GM12878 (cell line): ENCODE results near the gene ARHGAP40. TPM values are rescaled to one million over a fixed set of nuclear protein-coding genes. Genes with fewer than 3 reads are reported as not detected.

ENCODE experiments used
- ATAC-seq: fragments of 200-7000 bp; cut with Tn5 transposase; 3 replicates; pipeline ENCODE4 v1.9.1; 2020; ENCODE audit warnings: mild to moderate bottlenecking, moderate library complexity
- BruUV-seq: library from RNA; stranded (reverse); fragments of 400-500 nt; replicated peaks from 2 replicates; lab custom pipeline; 2021; lab: Mats Ljungman, UMichigan
- CTCF ChIA-PET: fragments of 300-600 bp; sonication (Branson Sonifier 250); formaldehyde crosslinking; extraction: SDS; loops from one replicate; lab custom pipeline; 2021; ENCODE audit warnings: inconsistent platforms; lab: Yijun Ruan, JAX
- POLR2A ChIA-PET: fragments of 350-600 bp; formaldehyde crosslinking; extraction: SDS; loops from one replicate; lab custom pipeline; 2021; ENCODE audit warnings: inconsistent platforms; lab: Charles Lee
- RAD21 ChIA-PET: fragments of 300-600 bp; sonication (Branson Sonifier 250); formaldehyde crosslinking; loops from one replicate; lab custom pipeline; 2023; ENCODE audit warnings: antibody characterized with exemption; ENCODE audit not compliant: unreplicated experiment; lab: Charles Lee
- SMC1A ChIA-PET: fragments of 300-600 bp; sonication (Branson Sonifier 250); formaldehyde crosslinking; loops from one replicate; lab custom pipeline; 2023; ENCODE audit not compliant: unreplicated experiment, uncharacterized antibody; lab: Charles Lee
- DNase-seq: peaks from one replicate; pipeline ENCODE4 v3.0.0-alpha.2; 2011; ENCODE audit warnings: low read depth, low spot score
- FAIRE-seq: peaks from 3 replicates; lab custom pipeline; 2011; peaks lifted over from hg19 to GRCh38; lab: Jason Lieb, UNC
- H2AFZ ChIP-seq: 2 replicates; pipeline ENCODE4 v1.6.0; 2011; ENCODE audit warnings: low read depth, low read length, control low read depth; ENCODE audit not compliant: control insufficient read depth
- H3K27ac ChIP-seq: 2 replicates; pipeline ENCODE4 v1.5.1; 2011; ENCODE audit warnings: control low read depth; ENCODE audit not compliant: control insufficient read depth, insufficient read depth
- H3K27me3 ChIP-seq, 2 experiments: replicated peaks in 1 of 2; 2 replicates each; pipeline versions ENCODE4 v1.6.0 to v1.6.1; 2011; ENCODE audit warnings: low read length in 1 of 2; ENCODE audit not compliant: control insufficient read depth in 2 of 2, insufficient read depth in 2 of 2
- H3K36me3 ChIP-seq, 2 experiments: 2 replicates each; pipeline ENCODE4 v1.5.1; 2011; ENCODE audit warnings: low read length in 1 of 2; ENCODE audit not compliant: control insufficient read depth in 2 of 2, insufficient read depth in 2 of 2
- H3K4me1 ChIP-seq: 2 replicates; pipeline ENCODE4 v1.6.1; 2011; ENCODE audit warnings: mild to moderate bottlenecking, low read length, moderate library complexity, mixed read lengths; ENCODE audit not compliant: control insufficient read depth, insufficient read depth
- H3K4me2 ChIP-seq: 2 replicates; pipeline ENCODE4 v1.6.0; 2011; ENCODE audit warnings: control low read depth; ENCODE audit not compliant: control insufficient read depth, insufficient read depth
- H3K4me3 ChIP-seq: fragments of 200-600 bp; sonication (generic); 2 replicates; pipeline ENCODE4 v1.5.1; 2016
- H3K79me2 ChIP-seq: 2 replicates; pipeline ENCODE4 v1.6.0; 2011; ENCODE audit warnings: low read length; ENCODE audit not compliant: control insufficient read depth, insufficient read depth
- H3K9ac ChIP-seq: 2 replicates; pipeline ENCODE4 v1.8.0; 2011; ENCODE audit warnings: low read length, control low read depth, mixed read lengths; ENCODE audit not compliant: control insufficient read depth, insufficient read depth
- H3K9me3 ChIP-seq: replicated peaks from 3 replicates; pipeline ENCODE4 v1.5.1; 2011; ENCODE audit warnings: mild to moderate bottlenecking, low read length; ENCODE audit not compliant: control insufficient read depth, insufficient read depth
- H4K20me1 ChIP-seq: 2 replicates; pipeline ENCODE4 v1.6.0; 2011; ENCODE audit not compliant: control insufficient read depth, insufficient read depth
- CBX3 ChIP-seq: fragments of 200-600 bp; sonication (generic); IDR thresholded peaks from 2 replicates; pipeline ENCODE4 v1.6.1; 2016; ENCODE audit warnings: low read depth, borderline replicate concordance
- E2F4 ChIP-seq: IDR thresholded peaks from 2 replicates; pipeline ENCODE4 v1.6.1; 2012; ENCODE audit warnings: low read depth, low read length, improper control_type of control experiment
- FOS ChIP-seq: IDR thresholded peaks from 3 replicates; pipeline ENCODE4 v1.6.1; 2011; ENCODE audit warnings: borderline replicate concordance; ENCODE audit not compliant: insufficient read length; ENCODE audit errors: extremely low read depth
- MTA2 ChIP-seq: fragments of 450-650 bp; IDR thresholded peaks from 2 replicates; pipeline ENCODE4 v1.6.1; 2016; ENCODE audit warnings: low read depth, mild to moderate bottlenecking, moderate library complexity
- PAX5 ChIP-seq: IDR thresholded peaks from 2 replicates; pipeline ENCODE4 v1.6.1; 2011; ENCODE audit warnings: low read depth, low read length, borderline replicate concordance
- RCOR1 ChIP-seq: conservative IDR thresholded peaks from 2 replicates; pipeline ENCODE4 v1.6.1; 2012; ENCODE audit warnings: low read depth, low read length, improper control_type of control experiment
- SMAD1 ChIP-seq: fragments of 450-650 bp; IDR thresholded peaks from 2 replicates; pipeline ENCODE4 v1.6.1; 2018; ENCODE audit warnings: mild to moderate bottlenecking, low read depth; ENCODE audit not compliant: partially characterized antibody
- SUPT20H ChIP-seq: IDR thresholded peaks from 2 replicates; pipeline ENCODE4 v1.6.1; 2011; ENCODE audit warnings: low read depth, mild to moderate bottlenecking, low read length, moderate library complexity, borderline replicate concordance; ENCODE audit not compliant: control insufficient read depth
- TARDBP ChIP-seq: IDR thresholded peaks from 2 replicates; pipeline ENCODE4 v1.6.1; 2016; ENCODE audit warnings: borderline replicate concordance
- YY1 ChIP-seq: IDR thresholded peaks from 2 replicates; pipeline ENCODE4 v1.6.1; 2011; ENCODE audit warnings: low read depth, mild to moderate bottlenecking, low read length
- ZNF207 ChIP-seq: fragments of 450-650 bp; IDR thresholded peaks from 2 replicates; pipeline ENCODE4 v1.6.1; 2014; ENCODE audit warnings: antibody characterized with exemption, mild to moderate bottlenecking, borderline replicate concordance
- ZNF274 ChIP-seq: IDR thresholded peaks from one replicate; pipeline ENCODE4 v1.8.0; 2011; ENCODE audit not compliant: insufficient read length, insufficient read depth
- WGBS: methylation state at CpG from one replicate; pipeline ENCODE4 v1.1.6; 2016; ENCODE audit warnings: low lambda C conversion rate; ENCODE audit not compliant: insufficient replicate concordance, insufficient coverage; ENCODE audit errors: missing lambda C conversion rate; 5-methylcytosine and 5-hydroxymethylcytosine counted together
- in situ Hi-C: fragments of 300-500 bp; cut with MboI; formaldehyde crosslinking; loops from 9 replicates; pipeline ENCODE4 v1.14.3; 2018; ENCODE audit warnings: mixed read lengths
- intact Hi-C: fragments of 100-400 bp; cut with micrococcal nuclease; formaldehyde crosslinking; loops from one replicate; pipeline ENCODE4 v1.14.2; 2022; ENCODE audit not compliant: unreplicated experiment
- polyA plus RNA-seq, 11 experiments: library from polyadenylated mRNA; depleted of rRNA in 4 of 11; unstranded in 6 of 11; stranded (reverse) in 5 of 11; fragments of >200 nt; fragmentation: Nextera tagmentation in 4 of 11; fragmentation: Illumina TruSeq in 1 of 11; extraction: Ambion mirVana in 4 of 11; extraction: Trizol in 1 of 11; gene quantifications; 1 replicate in 1 of 11; 2 replicates in 10 of 11; pipeline versions ENCODE4 v1.2.1 to v1.2.3, GENCODE V29; 2011 to 2016; ENCODE audit warnings: inconsistent platforms in 2 of 11, missing spikeins in 2 of 11, low read depth in 1 of 11
- total RNA-seq, 4 experiments: library from RNA; depleted of rRNA in 3 of 4; stranded (reverse); fragments of >200 nt in 3 of 4; fragmentation: Illumina TruSeq in 1 of 4; extraction: Trizol in 1 of 4; gene quantifications; 2 replicates each; pipeline versions ENCODE4 v1.2.1 to v1.2.3, GENCODE V29; 2013 to 2021
- TF ChIP-seq, protein P1 (sequence below): IDR thresholded peaks from 2 replicates; pipeline ENCODE4 v1.6.1; 2012; ENCODE audit warnings: low read depth, low read length, improper control_type of control experiment
- TF ChIP-seq, protein P2 (sequence below): fragments of 450-650 bp; IDR thresholded peaks from 2 replicates; pipeline ENCODE4 v1.6.1; 2014; ENCODE audit warnings: mild to moderate bottlenecking
- TF ChIP-seq, protein P3 (sequence below): IDR thresholded peaks from 2 replicates; pipeline ENCODE4 v1.6.1; 2011; ENCODE audit warnings: borderline replicate concordance, low read depth, mild to moderate bottlenecking, moderate library complexity, low read length; ENCODE audit not compliant: insufficient read depth, poor library complexity, severe bottlenecking

Gene ARHGAP40
- total and polyA plus RNA-seq, 10 of the 15 experiments (the other 5 are each of a cell fraction or from before 2014, with no cell fraction given), result 0.06 to 0.07 TPM; not detected in 8

DNA sequence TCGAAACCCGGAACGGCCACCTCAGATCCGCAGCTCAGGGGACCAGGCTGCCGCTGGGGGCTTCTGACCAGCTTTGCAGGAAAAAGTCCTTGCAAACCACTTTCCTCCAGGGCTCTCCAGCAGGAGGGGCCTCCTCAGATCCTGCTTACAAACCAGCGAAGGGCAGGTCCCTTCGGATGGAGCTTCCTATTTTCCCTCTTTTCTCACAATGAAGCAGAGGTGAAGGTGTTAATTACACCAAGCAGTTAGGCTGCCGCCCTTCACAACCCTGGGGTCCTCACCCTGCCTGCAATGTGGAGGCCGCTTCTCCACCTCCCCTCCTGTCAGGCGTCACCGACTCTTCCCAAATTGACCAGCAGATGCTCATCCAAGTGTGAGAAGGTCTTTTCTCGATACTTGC is 5.7 kb downstream of the ARHGAP40 start:
- ChIA-PET RAD21 (no interaction called here), POLR2A (no interaction called here), SMC1A (no interaction called here), CTCF (no interaction called here)
- no peak overlapping the region for H3K9ac ChIP-seq
- no TSS peak for BruUV-seq
- DNase-seq, result no peak
- no peaks in the 10 kb centered on the region for H4K20me1 ChIP-seq
- H3K4me3 ChIP-seq, result no peak overlapping the region
- H3K4me2 ChIP-seq, result no peak overlapping the region
- H3K27ac ChIP-seq, result no peak overlapping the region
- 63% methylated on average over 12 of the region's 12 CpGs for WGBS
- H3K27me3 ChIP-seq, result peaks cover 0 to 3% of the 10 kb centered on the region in 2 experiments; a peak in 2 of 4 replicates
- no peak for FAIRE-seq
- intact Hi-C loops, result no loop called here
- TF ChIP-seq SUPT20H (no peak), SMAD1 (no peak), RCOR1 (no peak), ZNF274 (no peak)
- in situ Hi-C loops, result no loop called here
- H3K79me2 ChIP-seq, result no peaks in the 10 kb centered on the region
- H3K9me3 ChIP-seq, result no peaks in the 10 kb centered on the region
- H2AFZ ChIP-seq, result no peak overlapping the region
- no peaks in the 10 kb centered on the region for H3K36me3 ChIP-seq
- no peak for ATAC-seq
- no peaks in the 10 kb centered on the region for H3K4me1 ChIP-seq

GRCh38 chr20:38608188-38608587 is 6.6 kb downstream of the ARHGAP40 start:
- H4K20me1 ChIP-seq, result no peaks in the 10 kb centered on the region
- RAD21 ChIA-PET, result no interaction called here
- H3K4me3 ChIP-seq, result no peak overlapping the region
- intact Hi-C loops (no loop called here), in situ Hi-C loops (no loop called here)
- ATAC-seq (no peak), FAIRE-seq (no peak), DNase-seq (no peak)
- SMC1A ChIA-PET, result no interaction called here
- CTCF ChIA-PET, result no interaction called here
- H3K4me1 ChIP-seq, result no peaks in the 10 kb centered on the region
- no peak overlapping the region for H2AFZ ChIP-seq
- H3K4me2 ChIP-seq, result no peak overlapping the region
- no peak overlapping the region for H3K9ac ChIP-seq
- H3K27ac ChIP-seq, result no peak overlapping the region
- H3K9me3 ChIP-seq, result no peaks in the 10 kb centered on the region
- POLR2A ChIA-PET, result no interaction called here
- no TSS peak for BruUV-seq
- no peaks in the 10 kb centered on the region for H3K36me3 ChIP-seq
- peaks cover 0 to 3% of the 10 kb centered on the region in 2 experiments; a peak in 1 of 4 replicates for H3K27me3 ChIP-seq
- H3K79me2 ChIP-seq, result no peaks in the 10 kb centered on the region
- 48% methylated on average over 4 of the region's 4 CpGs for WGBS
- no peak for TF ChIP-seq E2F4
- no peak for TF ChIP-seq YY1
- no peak for TF ChIP-seq PAX5
- no peak for TF ChIP-seq FOS
- no peak for TF ChIP-seq ZNF207
- no peak for TF ChIP-seq MTA2
- TF ChIP-seq, protein P1, sequence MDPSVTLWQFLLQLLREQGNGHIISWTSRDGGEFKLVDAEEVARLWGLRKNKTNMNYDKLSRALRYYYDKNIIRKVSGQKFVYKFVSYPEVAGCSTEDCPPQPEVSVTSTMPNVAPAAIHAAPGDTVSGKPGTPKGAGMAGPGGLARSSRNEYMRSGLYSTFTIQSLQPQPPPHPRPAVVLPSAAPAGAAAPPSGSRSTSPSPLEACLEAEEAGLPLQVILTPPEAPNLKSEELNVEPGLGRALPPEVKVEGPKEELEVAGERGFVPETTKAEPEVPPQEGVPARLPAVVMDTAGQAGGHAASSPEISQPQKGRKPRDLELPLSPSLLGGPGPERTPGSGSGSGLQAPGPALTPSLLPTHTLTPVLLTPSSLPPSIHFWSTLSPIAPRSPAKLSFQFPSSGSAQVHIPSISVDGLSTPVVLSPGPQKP, result no peak
- TF ChIP-seq, protein P2, sequence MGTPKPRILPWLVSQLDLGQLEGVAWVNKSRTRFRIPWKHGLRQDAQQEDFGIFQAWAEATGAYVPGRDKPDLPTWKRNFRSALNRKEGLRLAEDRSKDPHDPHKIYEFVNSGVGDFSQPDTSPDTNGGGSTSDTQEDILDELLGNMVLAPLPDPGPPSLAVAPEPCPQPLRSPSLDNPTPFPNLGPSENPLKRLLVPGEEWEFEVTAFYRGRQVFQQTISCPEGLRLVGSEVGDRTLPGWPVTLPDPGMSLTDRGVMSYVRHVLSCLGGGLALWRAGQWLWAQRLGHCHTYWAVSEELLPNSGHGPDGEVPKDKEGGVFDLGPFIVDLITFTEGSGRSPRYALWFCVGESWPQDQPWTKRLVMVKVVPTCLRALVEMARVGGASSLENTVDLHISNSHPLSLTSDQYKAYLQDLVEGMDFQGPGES, result no peak
- no peak for TF ChIP-seq CBX3
- TF ChIP-seq, protein P3, sequence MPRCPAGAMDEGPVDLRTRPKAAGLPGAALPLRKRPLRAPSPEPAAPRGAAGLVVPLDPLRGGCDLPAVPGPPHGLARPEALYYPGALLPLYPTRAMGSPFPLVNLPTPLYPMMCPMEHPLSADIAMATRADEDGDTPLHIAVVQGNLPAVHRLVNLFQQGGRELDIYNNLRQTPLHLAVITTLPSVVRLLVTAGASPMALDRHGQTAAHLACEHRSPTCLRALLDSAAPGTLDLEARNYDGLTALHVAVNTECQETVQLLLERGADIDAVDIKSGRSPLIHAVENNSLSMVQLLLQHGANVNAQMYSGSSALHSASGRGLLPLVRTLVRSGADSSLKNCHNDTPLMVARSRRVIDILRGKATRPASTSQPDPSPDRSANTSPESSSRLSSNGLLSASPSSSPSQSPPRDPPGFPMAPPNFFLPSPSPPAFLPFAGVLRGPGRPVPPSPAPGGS, result no peak
- TF ChIP-seq TARDBP, result no peak
